Mesodermal cell (in vitro differentiated cells): Measurements from ENCODE around the gene MAD1L1.

ENCODE experiments used
- H3K27ac ChIP-seq: 2 replicates; pipeline ENCODE4 v1.7.0; 2013; ENCODE audit warnings: mild to moderate bottlenecking, low read depth, low read length, moderate library complexity; ENCODE audit not compliant: severe bottlenecking
- H3K36me3 ChIP-seq: 2 replicates; pipeline ENCODE4 v1.7.1; 2013; ENCODE audit warnings: mild to moderate bottlenecking, low read length, moderate library complexity; ENCODE audit not compliant: control insufficient read depth, insufficient read depth
- H3K4me1 ChIP-seq: one replicate; pipeline ENCODE4 v1.7.1; 2013; ENCODE audit warnings: mild to moderate bottlenecking, low read length; ENCODE audit not compliant: insufficient read depth, control insufficient read depth, poor library complexity, severe bottlenecking
- H3K4me3 ChIP-seq: 2 replicates; pipeline ENCODE4 v1.7.0; 2013; ENCODE audit warnings: low read length, control low read depth, mild to moderate bottlenecking; ENCODE audit not compliant: insufficient read depth, poor library complexity, severe bottlenecking; ENCODE audit errors: extremely low read depth
- H3K9me3 ChIP-seq: 2 replicates; pipeline ENCODE4 v1.7.1; 2013; ENCODE audit warnings: mild to moderate bottlenecking, low read length, moderate library complexity; ENCODE audit not compliant: control insufficient read depth
- WGBS, 2 experiments: methylation state at CpG; one replicate each; pipeline ENCODE4 v1.1.5; 2013; ENCODE audit warnings: missing lambda C conversion rate in 2 of 2; ENCODE audit not compliant: insufficient coverage in 2 of 2; 5-methylcytosine and 5-hydroxymethylcytosine counted together

Gene MAD1L1

GRCh38 chr7:1906087-1906830 is 326.5 kb downstream of the MAD1L1 start:
- no peaks in the 10 kb centered on the region for H3K9me3 ChIP-seq
- 96 to 99% methylated on average over 21 to 23 of the region's 25 CpGs for WGBS, 2 experiments
- H3K36me3 ChIP-seq, result no peaks in the 10 kb centered on the region
- no peaks in the 10 kb centered on the region for H3K4me1 ChIP-seq
- no peak overlapping the region for H3K27ac ChIP-seq
- H3K4me3 ChIP-seq, result no peak overlapping the region

- H3K4me3 ChIP-seq, result no peak overlapping the region
- H3K4me1 ChIP-seq, result no peaks in the 10 kb centered on the region
- H3K27ac ChIP-seq, result no peak overlapping the region
- peaks cover 7% of the 10 kb centered on the region for H3K36me3 ChIP-seq
- no peaks in the 10 kb centered on the region for H3K9me3 ChIP-seq
- WGBS, 2 experiments, result 93% methylated on average over 19 to 26 of the region's 26 CpGs
Observed at GRCh38 chr7:1902231-1902855, 330.4 kb downstream of the MAD1L1 start.

GRCh38 chr7:1901431-1902210 is 331.1 kb downstream of the MAD1L1 start:
- H3K4me3 ChIP-seq, result no peak overlapping the region
- 93% methylated on average over 10 to 13 of the region's 18 CpGs for WGBS, 2 experiments
- peaks cover 15% of the 10 kb centered on the region for H3K36me3 ChIP-seq
- no peaks in the 10 kb centered on the region for H3K9me3 ChIP-seq
- no peaks in the 10 kb centered on the region for H3K4me1 ChIP-seq
- H3K27ac ChIP-seq, result no peak overlapping the region

GRCh38 chr7:1900847-1901246 is 331.9 kb downstream of the MAD1L1 start:
- H3K36me3 ChIP-seq, result peaks cover 22% of the 10 kb centered on the region
- H3K27ac ChIP-seq, result no peak overlapping the region
- no peak overlapping the region for H3K4me3 ChIP-seq
- WGBS, 2 experiments, result 88 to 95% methylated on average over 12 to 13 of the region's 13 CpGs
- H3K9me3 ChIP-seq, result no peaks in the 10 kb centered on the region
- H3K4me1 ChIP-seq, result no peaks in the 10 kb centered on the region

GRCh38 chr7:1899951-1900762 is 332.6 kb downstream of the MAD1L1 start:
- no peak overlapping the region for H3K27ac ChIP-seq
- H3K4me3 ChIP-seq, result no peak overlapping the region
- H3K36me3 ChIP-seq, result peaks cover 22% of the 10 kb centered on the region
- no peaks in the 10 kb centered on the region for H3K9me3 ChIP-seq
- 90 to 93% methylated on average over 27 to 29 of the region's 34 CpGs for WGBS, 2 experiments
- H3K4me1 ChIP-seq, result no peaks in the 10 kb centered on the region

- H3K27ac ChIP-seq, result no peak overlapping the region
- WGBS, 2 experiments, result 93 to 99% methylated on average over 11 to 13 of the region's 14 CpGs
- peaks cover 22% of the 10 kb centered on the region for H3K36me3 ChIP-seq
- H3K4me3 ChIP-seq, result no peak overlapping the region
- no peaks in the 10 kb centered on the region for H3K9me3 ChIP-seq
- no peaks in the 10 kb centered on the region for H3K4me1 ChIP-seq
Observed at GRCh38 chr7:1899196-1899595, 333.5 kb downstream of the MAD1L1 start.

GRCh38 chr7:1898628-1899185 is 334.0 kb downstream of the MAD1L1 start:
- H3K9me3 ChIP-seq, result no peaks in the 10 kb centered on the region
- WGBS, 2 experiments, result 91 to 94% methylated on average over 16 to 24 of the region's 24 CpGs
- H3K4me3 ChIP-seq, result no peak overlapping the region
- peaks cover 22% of the 10 kb centered on the region for H3K36me3 ChIP-seq
- no peak overlapping the region for H3K27ac ChIP-seq
- H3K4me1 ChIP-seq, result no peaks in the 10 kb centered on the region

- 94 to 95% methylated on average over 38 to 39 of the region's 40 CpGs for WGBS, 2 experiments
- Histone ChIP-seq H3K36me3 (peaks cover 22% of the 10 kb centered on the region), H3K9me3 (no peaks in the 10 kb centered on the region), H3K4me1 (no peaks in the 10 kb centered on the region), H3K27ac (no peak overlapping the region), H3K4me3 (no peak overlapping the region)
Observed at GRCh38 chr7:1897861-1898627, 334.7 kb downstream of the MAD1L1 start.

GRCh38 chr7:1897076-1897860 is 335.5 kb downstream of the MAD1L1 start:
- H3K36me3 ChIP-seq, result peaks cover 22% of the 10 kb centered on the region
- no peaks in the 10 kb centered on the region for H3K9me3 ChIP-seq
- WGBS, 2 experiments, result 93 to 95% methylated on average over 38 to 41 of the region's 41 CpGs
- no peak overlapping the region for H3K4me3 ChIP-seq
- H3K27ac ChIP-seq, result no peak overlapping the region
- no peaks in the 10 kb centered on the region for H3K4me1 ChIP-seq
